ENCODE results near the gene SNX17.

DNA sequence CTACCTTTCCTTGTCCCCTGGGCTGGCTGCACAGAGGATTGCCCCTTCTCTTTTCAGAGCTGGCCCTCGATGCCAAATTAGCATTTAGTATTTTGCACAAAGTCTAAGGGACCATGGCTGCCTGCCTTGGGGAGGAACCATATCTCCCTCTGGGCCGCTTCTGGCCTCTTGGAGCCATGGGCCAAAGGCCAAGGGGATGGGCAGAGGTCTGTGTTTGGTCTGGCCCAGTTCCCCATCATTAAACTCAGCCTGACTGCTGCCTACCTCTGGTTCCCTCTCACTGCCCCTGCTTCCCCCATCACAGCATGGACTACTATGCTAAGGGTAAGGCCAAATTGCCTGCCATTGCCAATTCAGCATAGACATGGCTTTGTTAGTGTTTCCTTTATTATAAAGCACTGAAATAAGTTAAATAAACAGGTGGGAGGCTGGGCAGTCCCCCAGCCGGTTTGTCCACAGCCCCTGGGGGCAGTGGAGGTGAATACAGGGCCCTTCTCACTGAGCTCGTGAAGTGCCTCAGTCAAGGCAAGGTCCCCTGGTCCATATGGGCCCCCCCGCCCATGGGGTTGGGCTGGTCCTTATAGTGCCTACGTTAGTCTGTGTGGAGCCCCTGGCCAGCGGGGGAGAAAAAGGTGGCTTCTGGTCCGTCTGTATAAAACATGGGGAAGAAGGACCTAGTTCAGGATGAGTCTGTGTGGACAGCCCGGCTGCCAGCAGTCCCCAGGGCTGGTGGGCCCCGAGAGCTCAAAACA lies 6.6 kb downstream of the SNX17 start:
- TF ChIP-seq POLR2AphosphoS5 (IDR thresholded peaks at IDR 0.05), result no peak
- TF ChIP-seq, protein P1, sequence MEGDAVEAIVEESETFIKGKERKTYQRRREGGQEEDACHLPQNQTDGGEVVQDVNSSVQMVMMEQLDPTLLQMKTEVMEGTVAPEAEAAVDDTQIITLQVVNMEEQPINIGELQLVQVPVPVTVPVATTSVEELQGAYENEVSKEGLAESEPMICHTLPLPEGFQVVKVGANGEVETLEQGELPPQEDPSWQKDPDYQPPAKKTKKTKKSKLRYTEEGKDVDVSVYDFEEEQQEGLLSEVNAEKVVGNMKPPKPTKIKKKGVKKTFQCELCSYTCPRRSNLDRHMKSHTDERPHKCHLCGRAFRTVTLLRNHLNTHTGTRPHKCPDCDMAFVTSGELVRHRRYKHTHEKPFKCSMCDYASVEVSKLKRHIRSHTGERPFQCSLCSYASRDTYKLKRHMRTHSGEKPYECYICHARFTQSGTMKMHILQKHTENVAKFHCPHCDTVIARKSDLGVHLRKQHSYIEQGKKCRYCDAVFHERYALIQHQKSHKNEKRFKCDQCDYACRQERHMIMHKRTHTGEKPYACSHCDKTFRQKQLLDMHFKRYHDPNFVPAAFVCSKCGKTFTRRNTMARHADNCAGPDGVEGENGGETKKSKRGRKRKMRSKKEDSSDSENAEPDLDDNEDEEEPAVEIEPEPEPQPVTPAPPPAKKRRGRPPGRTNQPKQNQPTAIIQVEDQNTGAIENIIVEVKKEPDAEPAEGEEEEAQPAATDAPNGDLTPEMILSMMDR (IDR thresholded peaks at IDR 0.05), result no peak

All from esophagus muscularis mucosa (tissue), 3 donors.